Osteoblast (primary cell): ENCODE measurements around the gene MGMT. TPM values are rescaled to one million over a fixed set of nuclear protein-coding genes. Genes with fewer than 3 reads are reported as not detected.

ENCODE experiments used
- DNase-seq: peaks from one replicate; pipeline ENCODE4 v3.0.0; 2011; ENCODE audit warnings: low spot score, mixed read lengths; ENCODE audit not compliant: insufficient read length; ENCODE audit errors: missing footprints
- H2AFZ ChIP-seq: 2 replicates; pipeline ENCODE4 v1.6.0; 2011; ENCODE audit warnings: mild to moderate bottlenecking, low read length
- H3K27ac ChIP-seq: 2 replicates; pipeline ENCODE4 v1.5.1; 2011; ENCODE audit warnings: mild to moderate bottlenecking, low read depth, low read length, moderate library complexity
- H3K27me3 ChIP-seq: 2 replicates; pipeline ENCODE4 v1.6.0; 2012; ENCODE audit warnings: mild to moderate bottlenecking, control low read depth, inconsistent platforms, low read length, moderate library complexity; ENCODE audit not compliant: insufficient read depth
- H3K36me3 ChIP-seq: 2 replicates; pipeline ENCODE4 v1.5.1; 2011; ENCODE audit warnings: mild to moderate bottlenecking, low read length, control low read depth, moderate library complexity; ENCODE audit not compliant: insufficient read depth
- H3K4me1 ChIP-seq: 2 replicates; pipeline ENCODE4 v1.5.1; 2011; ENCODE audit warnings: mild to moderate bottlenecking, low read length, control low read depth, moderate library complexity; ENCODE audit not compliant: insufficient read depth
- H3K4me2 ChIP-seq: 2 replicates; pipeline ENCODE4 v1.6.0; 2011; ENCODE audit warnings: mild to moderate bottlenecking, low read length; ENCODE audit not compliant: insufficient read depth
- H3K4me3 ChIP-seq: fragments of 200-600 bp; sonication (generic); 3 replicates; pipeline ENCODE4 v1.5.1; 2012; ENCODE audit warnings: mild to moderate bottlenecking, low read length, inconsistent platforms; ENCODE audit not compliant: insufficient read depth
- H3K79me2 ChIP-seq: 2 replicates; pipeline ENCODE4 v1.6.0; 2012; ENCODE audit warnings: mild to moderate bottlenecking, low read length, control low read depth, inconsistent platforms; ENCODE audit not compliant: insufficient read depth
- H3K9me3 ChIP-seq: 2 replicates; pipeline ENCODE4 v1.5.1; 2011; ENCODE audit warnings: low read depth, low read length, control low read depth
- H4K20me1 ChIP-seq: 2 replicates; pipeline ENCODE4 v1.6.0; 2012; ENCODE audit warnings: mild to moderate bottlenecking, low read length, control low read depth; ENCODE audit not compliant: insufficient read depth
- total RNA-seq: library from RNA; depleted of rRNA; stranded (reverse); fragments of >200 nt; gene quantifications from 2 replicates; pipeline ENCODE4 v1.2.3, GENCODE V29; 2012
- TF ChIP-seq, protein P1 (sequence below): IDR thresholded peaks from 2 replicates; pipeline ENCODE4 v1.5.1; 2011; ENCODE audit warnings: mild to moderate bottlenecking, low read depth, low read length, moderate library complexity; ENCODE audit errors: extremely low read depth

MGMT gene
- total RNA-seq, 1 donor = 21.0 TPM

GRCh38 chr10:129693382-129693781 is 226.3 kb downstream of the MGMT start:
- Histone ChIP-seq H3K4me1 (no peaks in the 10 kb centered on the region), H4K20me1 (peaks cover 7% of the 10 kb centered on the region), H3K4me3 (no peak overlapping the region), H3K79me2 (no peaks in the 10 kb centered on the region), H2AFZ (no peak overlapping the region), H3K4me2 (no peak overlapping the region), H3K9me3 (no peaks in the 10 kb centered on the region), H3K27me3 (no peaks in the 10 kb centered on the region), H3K27ac (no peak overlapping the region), H3K36me3 (no peaks in the 10 kb centered on the region)
- TF ChIP-seq, protein P1, sequence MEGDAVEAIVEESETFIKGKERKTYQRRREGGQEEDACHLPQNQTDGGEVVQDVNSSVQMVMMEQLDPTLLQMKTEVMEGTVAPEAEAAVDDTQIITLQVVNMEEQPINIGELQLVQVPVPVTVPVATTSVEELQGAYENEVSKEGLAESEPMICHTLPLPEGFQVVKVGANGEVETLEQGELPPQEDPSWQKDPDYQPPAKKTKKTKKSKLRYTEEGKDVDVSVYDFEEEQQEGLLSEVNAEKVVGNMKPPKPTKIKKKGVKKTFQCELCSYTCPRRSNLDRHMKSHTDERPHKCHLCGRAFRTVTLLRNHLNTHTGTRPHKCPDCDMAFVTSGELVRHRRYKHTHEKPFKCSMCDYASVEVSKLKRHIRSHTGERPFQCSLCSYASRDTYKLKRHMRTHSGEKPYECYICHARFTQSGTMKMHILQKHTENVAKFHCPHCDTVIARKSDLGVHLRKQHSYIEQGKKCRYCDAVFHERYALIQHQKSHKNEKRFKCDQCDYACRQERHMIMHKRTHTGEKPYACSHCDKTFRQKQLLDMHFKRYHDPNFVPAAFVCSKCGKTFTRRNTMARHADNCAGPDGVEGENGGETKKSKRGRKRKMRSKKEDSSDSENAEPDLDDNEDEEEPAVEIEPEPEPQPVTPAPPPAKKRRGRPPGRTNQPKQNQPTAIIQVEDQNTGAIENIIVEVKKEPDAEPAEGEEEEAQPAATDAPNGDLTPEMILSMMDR = no peak
- no peak for DNase-seq

DNA sequence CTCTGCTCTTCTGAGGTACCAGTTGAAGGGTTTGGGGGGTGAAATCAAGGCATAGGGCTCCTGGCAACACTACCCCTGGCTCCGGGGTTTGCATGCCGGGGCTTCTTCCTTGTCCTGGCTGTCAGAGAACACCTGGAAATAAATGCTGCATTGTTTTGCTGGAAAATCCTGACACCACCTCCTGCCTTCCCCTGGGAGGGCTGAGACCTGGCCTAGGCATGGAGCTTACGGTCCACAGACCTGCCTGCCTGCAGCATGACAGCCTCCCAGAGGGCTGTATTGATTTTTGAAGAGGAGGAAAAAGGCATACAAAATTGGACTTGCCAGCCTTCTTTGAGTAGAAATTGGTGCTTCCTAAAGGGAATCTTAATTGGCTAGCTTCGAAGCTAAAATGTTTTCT is 227.1 kb downstream of the MGMT start:
- H3K79me2 ChIP-seq = no peaks in the 10 kb centered on the region

DNA sequence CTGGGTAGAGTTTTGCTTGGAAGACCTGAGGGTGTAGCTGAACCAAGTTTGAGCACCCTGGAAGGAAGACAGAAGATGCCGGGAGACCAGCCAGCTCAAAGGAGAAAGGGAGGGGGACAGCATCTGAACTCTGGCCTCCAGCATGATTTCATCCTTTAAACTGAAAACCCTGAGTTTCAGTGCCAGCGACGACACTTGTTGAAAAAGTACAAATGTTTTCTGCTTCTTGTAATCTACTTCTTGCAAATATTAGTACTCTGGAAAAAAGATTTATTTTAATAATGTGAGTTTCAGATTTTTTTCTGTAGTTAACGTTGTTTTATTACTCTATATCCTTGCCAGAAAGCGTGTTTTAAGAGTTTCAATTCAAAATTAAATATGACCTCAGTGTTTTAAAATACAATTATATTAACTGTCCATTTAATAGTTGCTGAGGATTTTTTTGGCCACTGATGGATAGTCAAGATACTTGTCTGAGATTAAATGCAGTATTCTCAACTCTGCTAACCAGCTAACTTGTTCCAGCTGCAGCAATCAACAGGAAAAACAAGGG is 227.7 kb downstream of the MGMT start:
- Histone ChIP-seq H3K4me3 (no peak overlapping the region), H3K4me1 (no peaks in the 10 kb centered on the region), H3K27me3 (no peaks in the 10 kb centered on the region), H3K27ac (no peak overlapping the region), H3K4me2 (no peak overlapping the region), H3K9me3 (no peaks in the 10 kb centered on the region), H4K20me1 (peaks cover 7% of the 10 kb centered on the region), H3K36me3 (no peaks in the 10 kb centered on the region), H3K79me2 (no peaks in the 10 kb centered on the region), H2AFZ (no peak overlapping the region)
- no peak for DNase-seq
- TF ChIP-seq, protein P1 = no peak

More for the DNA sequence above, 227.1 kb downstream of the MGMT start:
- H3K27me3 ChIP-seq = no peaks in the 10 kb centered on the region
- H3K4me3 ChIP-seq = no peak overlapping the region
- no peak overlapping the region for H3K4me2 ChIP-seq
- no peak overlapping the region for H3K27ac ChIP-seq
- no peak for DNase-seq
- TF ChIP-seq, protein P1 = no peak
- H2AFZ ChIP-seq = no peak overlapping the region
- H3K9me3 ChIP-seq = no peaks in the 10 kb centered on the region
- no peaks in the 10 kb centered on the region for H3K36me3 ChIP-seq
- H3K4me1 ChIP-seq = no peaks in the 10 kb centered on the region
- peaks cover 7% of the 10 kb centered on the region for H4K20me1 ChIP-seq

GRCh38 chr10:129695671-129696070 is 228.6 kb downstream of the MGMT start:
- TF ChIP-seq, protein P1 = no peak
- Histone ChIP-seq H3K9me3 (no peaks in the 10 kb centered on the region), H4K20me1 (peaks cover 4% of the 10 kb centered on the region), H3K4me2 (no peak overlapping the region), H3K36me3 (no peaks in the 10 kb centered on the region), H3K79me2 (no peaks in the 10 kb centered on the region), H3K4me3 (no peak overlapping the region), H3K4me1 (no peaks in the 10 kb centered on the region), H3K27me3 (no peaks in the 10 kb centered on the region), H2AFZ (no peak overlapping the region), H3K27ac (no peak overlapping the region)
- no peak for DNase-seq
